Mesenchymal stem cell (in vitro differentiated cells and primary cell): ENCODE results near the gene XCL2.
"Not testable (repeated sequence)": the region's sequence is repeated elsewhere in the genome, so short reads cannot be mapped to it uniquely, and the experiment has no call there.

Experiments used
- DNase-seq: peaks from one replicate; pipeline ENCODE4 v3.0.0-alpha.2; 2013
- H2AFZ ChIP-seq: one replicate; pipeline ENCODE4 v1.6.1; 2013; ENCODE audit warnings: low read depth, mild to moderate bottlenecking, control low read depth, inconsistent platforms, low read length, moderate library complexity
- H2AK5ac ChIP-seq: 2 replicates; pipeline ENCODE4 v1.6.1; 2013; ENCODE audit warnings: low read length, moderate library complexity, mild to moderate bottlenecking, inconsistent platforms; ENCODE audit not compliant: severe bottlenecking
- H2BK120ac ChIP-seq: one replicate; pipeline ENCODE4 v1.6.1; 2013; ENCODE audit warnings: low read depth, mild to moderate bottlenecking, inconsistent platforms, low read length, moderate library complexity
- H2BK12ac ChIP-seq, 2 experiments: one replicate each; pipeline ENCODE4 v1.6.1; 2013; ENCODE audit warnings: inconsistent platforms in 2 of 2, low read length in 2 of 2, mild to moderate bottlenecking in 2 of 2, moderate library complexity in 2 of 2, control low read depth in 1 of 2
- H2BK15ac ChIP-seq: one replicate; pipeline ENCODE4 v1.6.1; 2013; ENCODE audit warnings: mild to moderate bottlenecking, low read depth, inconsistent platforms; ENCODE audit not compliant: poor library complexity, severe bottlenecking
- H2BK5ac ChIP-seq: 2 replicates; pipeline ENCODE4 v1.6.1; 2013; ENCODE audit warnings: low read depth, mild to moderate bottlenecking, low read length, control low read depth, inconsistent platforms; ENCODE audit not compliant: poor library complexity, severe bottlenecking
- H3K14ac ChIP-seq, 2 experiments: one replicate each; pipeline ENCODE4 v1.6.1; 2013; ENCODE audit warnings: inconsistent platforms in 2 of 2, low read length in 2 of 2, control low read depth in 1 of 2, mild to moderate bottlenecking in 1 of 2, moderate library complexity in 1 of 2
- H3K18ac ChIP-seq, 2 experiments: one replicate each; pipeline ENCODE4 v1.6.1; 2013; ENCODE audit warnings: inconsistent platforms in 2 of 2, low read length in 2 of 2, control low read depth in 1 of 2, low read depth in 1 of 2, mild to moderate bottlenecking in 1 of 2
- H3K23ac ChIP-seq, 2 experiments: one replicate each; pipeline ENCODE4 v1.6.1; 2013; ENCODE audit warnings: inconsistent platforms in 2 of 2, low read length in 2 of 2, mild to moderate bottlenecking in 2 of 2, moderate library complexity in 2 of 2, control low read depth in 1 of 2
- H3K27ac ChIP-seq: 2 replicates; pipeline ENCODE4 v1.5.1; 2013; ENCODE audit warnings: mild to moderate bottlenecking, moderate library complexity, low read length, control low read depth, inconsistent platforms; ENCODE audit not compliant: poor library complexity, severe bottlenecking
- H3K27me3 ChIP-seq, 2 experiments: 2 replicates each; pipeline versions ENCODE4 v1.6.1 to v1.7.0; 2013; ENCODE audit warnings: low read length in 2 of 2, mild to moderate bottlenecking in 2 of 2, moderate library complexity in 2 of 2, control low read depth in 1 of 2, inconsistent platforms in 1 of 2; ENCODE audit not compliant: control insufficient read depth in 1 of 2, insufficient read depth in 1 of 2
- H3K36me3 ChIP-seq, 2 experiments: 2 replicates each; pipeline versions ENCODE4 v1.6.1 to v1.7.0; 2013; ENCODE audit warnings: low read length in 2 of 2, control low read depth in 1 of 2, inconsistent platforms in 1 of 2, low read depth in 1 of 2, mild to moderate bottlenecking in 1 of 2; ENCODE audit not compliant: insufficient read depth in 2 of 2, control insufficient read depth in 1 of 2
- H3K4ac ChIP-seq, 2 experiments: one replicate each; pipeline ENCODE4 v1.6.1; 2013; ENCODE audit warnings: inconsistent platforms in 2 of 2, low read length in 2 of 2, mild to moderate bottlenecking in 2 of 2, moderate library complexity in 2 of 2, control low read depth in 1 of 2, low read depth in 1 of 2
- H3K4me1 ChIP-seq: 2 replicates; pipeline ENCODE4 v1.6.1; 2013; ENCODE audit warnings: low read depth, low read length, control low read depth; ENCODE audit not compliant: control insufficient read depth, insufficient read depth
- H3K4me2 ChIP-seq: 2 replicates; pipeline ENCODE4 v1.6.1; 2013; ENCODE audit warnings: low read length, mild to moderate bottlenecking, inconsistent platforms; ENCODE audit not compliant: poor library complexity, severe bottlenecking
- H3K4me3 ChIP-seq, 2 experiments: 2 replicates each; pipeline versions ENCODE4 v1.5.1 to v1.7.0; 2013; ENCODE audit warnings: low read length in 2 of 2, mild to moderate bottlenecking in 2 of 2, control low read depth in 1 of 2, low read depth in 1 of 2; ENCODE audit not compliant: insufficient read depth in 1 of 2
- H3K79me1 ChIP-seq: replicated peaks from 2 replicates; pipeline ENCODE4 v1.6.1; 2013; ENCODE audit warnings: mild to moderate bottlenecking, control low read depth, low read length, inconsistent platforms; ENCODE audit not compliant: poor library complexity, severe bottlenecking
- H3K9ac ChIP-seq: 2 replicates; pipeline ENCODE4 v1.7.0; 2013; ENCODE audit warnings: mild to moderate bottlenecking, low read length, moderate library complexity
- H3K9me3 ChIP-seq: 2 replicates; pipeline ENCODE4 v1.7.0; 2013; ENCODE audit warnings: mild to moderate bottlenecking, low read length; ENCODE audit not compliant: control insufficient read depth
- H4K8ac ChIP-seq: one replicate; pipeline ENCODE4 v1.6.1; 2013; ENCODE audit warnings: inconsistent platforms, mild to moderate bottlenecking, low read length, moderate library complexity
- H4K91ac ChIP-seq: one replicate; pipeline ENCODE4 v1.6.1; 2013; ENCODE audit warnings: mild to moderate bottlenecking, low read length, inconsistent platforms
- WGBS: methylation state at CpG from one replicate; pipeline ENCODE4 v1.1.7; 2013; ENCODE audit warnings: mixed read lengths; 5-methylcytosine and 5-hydroxymethylcytosine counted together

The XCL2 gene

DNA sequence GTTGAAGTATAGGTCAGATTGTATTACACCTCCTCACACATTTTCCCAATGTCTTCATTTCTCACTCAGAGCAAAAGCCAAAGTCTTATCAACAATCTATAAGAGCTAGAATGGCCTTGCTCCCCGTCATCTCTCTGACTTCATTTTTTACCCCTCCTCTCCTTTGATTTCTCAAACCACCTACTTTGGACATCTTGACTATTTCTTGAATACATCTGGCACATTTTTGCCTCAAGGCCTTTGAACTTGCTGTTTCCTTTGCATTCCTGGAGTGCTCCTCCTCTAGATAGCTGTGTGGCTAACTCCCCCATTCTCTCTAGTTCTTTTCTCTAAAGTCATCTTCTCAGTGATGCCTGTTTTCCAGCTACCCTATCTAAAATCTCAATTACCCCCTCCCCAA, 7.2 kb upstream of the XCL2 start:
- no peak overlapping the region for H3K4ac ChIP-seq
- no peak overlapping the region for H3K14ac ChIP-seq
- no peaks in the 10 kb centered on the region for H3K27me3 ChIP-seq
- H2BK5ac ChIP-seq = no peak overlapping the region
- H4K91ac ChIP-seq = no peak overlapping the region
- H4K8ac ChIP-seq = no peak overlapping the region
- no peak overlapping the region for H2BK15ac ChIP-seq
- H3K9me3 ChIP-seq = no peaks in the 10 kb centered on the region
- no peak overlapping the region for H2AK5ac ChIP-seq
- DNase-seq = peak; percentile 10
- no peak overlapping the region for H2AFZ ChIP-seq
- H2BK120ac ChIP-seq = no peak overlapping the region
- H3K4me2 ChIP-seq = no peak overlapping the region
- H3K9ac ChIP-seq = no peak overlapping the region
- no peak overlapping the region for H3K23ac ChIP-seq
- no peak overlapping the region for H3K18ac ChIP-seq
- WGBS = 76% methylated on average over 1 of the region's 1 CpG
- H2BK12ac ChIP-seq = no peak overlapping the region
- H3K4me1 ChIP-seq = no peaks in the 10 kb centered on the region
- no peak overlapping the region for H3K4me3 ChIP-seq
- no peaks in the 10 kb centered on the region for H3K36me3 ChIP-seq
- no peak overlapping the region for H3K27ac ChIP-seq
- H3K79me1 ChIP-seq = no peaks in the 10 kb centered on the region

DNA sequence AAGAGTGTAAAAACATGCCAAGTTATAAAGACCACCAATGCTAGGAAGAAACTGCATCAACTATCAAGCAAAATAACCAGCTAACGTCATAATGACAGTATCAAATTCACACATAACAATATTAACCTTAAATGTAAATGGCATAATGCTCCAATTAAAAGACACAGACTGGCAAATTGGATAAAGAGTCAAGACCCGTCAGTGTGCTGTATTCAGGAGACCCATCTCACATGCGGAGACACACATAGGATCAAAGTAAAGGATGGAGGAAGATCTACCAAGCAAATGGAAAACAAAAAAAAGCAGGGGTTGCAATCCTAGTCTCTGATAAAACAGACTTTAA, 2.7 kb upstream of the XCL2 start:
- H2AFZ ChIP-seq, H3K79me1 ChIP-seq, H2BK5ac ChIP-seq, H3K4me3 ChIP-seq, H2BK15ac ChIP-seq, H3K23ac ChIP-seq, H4K8ac ChIP-seq, DNase-seq, H2BK120ac ChIP-seq, H3K14ac ChIP-seq, H3K18ac ChIP-seq, H3K4ac ChIP-seq, H3K4me2 ChIP-seq, H4K91ac ChIP-seq, H3K9ac ChIP-seq, H3K27ac ChIP-seq, H3K36me3 ChIP-seq, H3K9me3 ChIP-seq, H3K4me1 ChIP-seq, H3K27me3 ChIP-seq, H2AK5ac ChIP-seq, H2BK12ac ChIP-seq: not testable (repeated sequence)
- WGBS = 76% methylated on average over 3 of the region's 3 CpGs

DNA sequence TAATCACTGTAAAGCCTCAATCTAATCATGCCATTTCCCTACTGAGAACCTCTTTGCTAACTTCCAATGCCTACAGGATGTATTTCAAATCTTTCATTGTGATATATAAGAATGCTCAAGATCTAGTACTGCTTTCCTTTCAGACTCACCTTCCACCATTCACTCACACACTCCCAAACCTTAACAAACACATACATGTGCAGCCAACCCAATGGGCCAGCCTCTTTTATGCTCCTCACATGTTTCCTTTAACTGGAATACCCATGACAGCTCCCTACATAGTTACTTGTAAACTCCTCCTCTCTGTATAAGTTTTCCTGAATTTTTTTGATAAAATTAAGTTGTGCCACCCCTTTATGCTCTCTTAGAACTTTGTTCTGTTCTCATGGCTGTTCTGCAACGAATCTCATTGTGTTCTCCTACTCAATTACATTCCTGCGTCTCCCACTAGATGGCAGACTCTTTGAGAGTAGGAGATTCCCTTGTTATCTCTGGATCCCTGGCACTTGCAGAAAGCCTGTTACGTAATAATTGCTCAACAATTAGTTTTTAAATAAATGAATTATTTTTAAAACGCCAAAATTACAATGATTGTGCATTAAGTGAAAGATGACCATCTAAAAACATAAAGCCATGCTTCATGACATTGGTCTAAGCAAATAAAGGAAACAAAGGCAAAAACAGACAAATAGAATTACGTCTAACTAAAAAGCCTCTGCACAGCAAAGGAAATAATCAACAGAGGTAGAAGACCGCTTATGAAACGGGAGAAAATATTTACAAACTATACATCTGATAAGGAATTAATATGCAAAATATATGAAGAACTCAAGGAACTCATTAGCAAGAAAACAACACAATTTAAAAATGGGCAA, 2.1 kb upstream of the XCL2 start:
- not testable (repeated sequence) for H3K79me1 ChIP-seq, H3K4me3 ChIP-seq, H2BK120ac ChIP-seq, H3K4me2 ChIP-seq, H2AFZ ChIP-seq, H2BK12ac ChIP-seq, H3K27me3 ChIP-seq, H3K4me1 ChIP-seq, H3K9me3 ChIP-seq, H3K4ac ChIP-seq, H3K36me3 ChIP-seq, H3K23ac ChIP-seq, H3K27ac ChIP-seq, H2AK5ac ChIP-seq, H3K14ac ChIP-seq, H4K8ac ChIP-seq, H4K91ac ChIP-seq, H3K9ac ChIP-seq, H3K18ac ChIP-seq, H2BK5ac ChIP-seq, H2BK15ac ChIP-seq
- DNase-seq = peak; percentile 65
- 13% methylated on average over 2 of the region's 7 CpGs for WGBS

DNA sequence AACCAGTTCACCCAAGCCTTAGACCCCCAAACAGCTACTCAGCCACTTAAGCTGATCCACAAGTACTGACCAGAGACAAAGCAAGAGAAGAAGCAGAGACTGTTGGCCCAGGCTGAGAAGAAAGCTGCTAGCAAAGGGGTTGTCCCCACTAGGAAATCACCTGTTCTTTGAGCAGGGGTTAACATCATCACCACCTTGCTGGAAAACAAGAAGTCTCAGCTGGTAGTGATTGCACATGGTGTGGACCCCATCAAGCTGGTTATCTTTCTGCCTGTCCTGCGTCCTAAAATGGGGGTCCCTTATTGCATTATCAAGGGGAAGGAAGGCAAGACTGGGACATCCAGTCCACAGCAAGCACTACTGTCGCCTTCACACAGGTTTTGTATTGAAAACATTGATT, 819 bp downstream of the XCL2 start:
- H2AK5ac ChIP-seq, DNase-seq, H3K18ac ChIP-seq, H3K79me1 ChIP-seq, H3K27ac ChIP-seq, H3K9me3 ChIP-seq, H3K4me3 ChIP-seq, H3K4me1 ChIP-seq, H2BK12ac ChIP-seq, H4K8ac ChIP-seq, H2BK120ac ChIP-seq, H3K23ac ChIP-seq, H2BK5ac ChIP-seq, H3K4me2 ChIP-seq, H3K36me3 ChIP-seq, H3K14ac ChIP-seq, H2BK15ac ChIP-seq, H3K9ac ChIP-seq, H3K27me3 ChIP-seq, H3K4ac ChIP-seq, H2AFZ ChIP-seq, H4K91ac ChIP-seq: not testable (repeated sequence)
- WGBS = 65% methylated on average over 2 of the region's 2 CpGs
